ENCODE measurements around the gene TRPV3. TPM values are rescaled to one million over a fixed set of nuclear protein-coding genes. Genes with fewer than 3 reads are reported as not detected.

The TRPV3 gene
- total RNA-seq, 1 experiment from 2014 or later: 0.31 TPM

- TF ChIP-seq REST (IDR thresholded peaks at IDR 0.05; ENCODE audit: insufficient read depth in 1 of 2, low read depth in 2 of 2, low read length in 1 of 2) (no peak), SIN3A (IDR thresholded peaks at IDR 0.05; ENCODE audit: borderline replicate concordance, insufficient read depth, low read depth, low read length) (no peak), POLR2AphosphoS5 (IDR thresholded peaks at IDR 0.05; ENCODE audit: low read depth, low read length) (no peak), TCF7L2 (IDR thresholded peaks at IDR 0.05; ENCODE audit: low read depth, low read length) (no peak), CTCF (IDR thresholded peaks at IDR 0.05) (no peak)
- Histone ChIP-seq H3K4me3 (ENCODE audit: low read depth in 2 of 2, low read length in 2 of 2) (no peak overlapping the region), H3K4me1 (ENCODE audit: control insufficient read depth, insufficient read depth, low read length) (no peaks in the 10 kb centered on the region), H3K9me3 (ENCODE audit: control insufficient read depth, insufficient read depth, low read depth, low read length) (no peaks in the 10 kb centered on the region), H3K27ac (ENCODE audit: low read length) (no peak overlapping the region), H3K27me3 (ENCODE audit: control insufficient read depth, insufficient read depth, low read length) (no peaks in the 10 kb centered on the region), H3K36me3 (ENCODE audit: control insufficient read depth, insufficient read depth, low read length) (no peaks in the 10 kb centered on the region)
- ChIA-PET CTCF (no interaction called here), POLR2A (no interaction called here)
- ATAC-seq (no peak), DNase-seq (ENCODE audit: low read depth, low spot score) (no peak)
- no TSS peak for BruUV-seq (replicated peaks)
- in situ Hi-C loops (cut with HindIII; ENCODE audit: low pct_unique_long_range_greater_than_20kb, low sequenced_read_pairs): no loop called here
- intact Hi-C loops (cut with micrococcal nuclease; ENCODE audit: unreplicated experiment): no loop called here
These were observed 3.9 kb downstream of the TRPV3 start for GRCh38 chr17:3553419-3554401.

- no peak for TF ChIP-seq POLR2AphosphoS5 (IDR thresholded peaks at IDR 0.05; ENCODE audit: low read depth, low read length)
- no peak for TF ChIP-seq TCF7L2 (IDR thresholded peaks at IDR 0.05; ENCODE audit: low read depth, low read length)
- TF ChIP-seq SIN3A (IDR thresholded peaks at IDR 0.05; ENCODE audit: borderline replicate concordance, insufficient read depth, low read depth, low read length): no peak
- no peak for TF ChIP-seq CTCF (IDR thresholded peaks at IDR 0.05)
- TF ChIP-seq REST (IDR thresholded peaks at IDR 0.05; ENCODE audit: insufficient read depth in 1 of 2, low read depth in 2 of 2, low read length in 1 of 2): no peak
- H3K4me3 ChIP-seq (ENCODE audit: low read depth in 2 of 2, low read length in 2 of 2): no peak overlapping the region
- intact Hi-C loops (cut with micrococcal nuclease; ENCODE audit: unreplicated experiment) (no loop called here), in situ Hi-C loops (cut with HindIII; ENCODE audit: low pct_unique_long_range_greater_than_20kb, low sequenced_read_pairs) (no loop called here)
- no peaks in the 10 kb centered on the region for H3K27me3 ChIP-seq (ENCODE audit: control insufficient read depth, insufficient read depth, low read length)
- H3K9me3 ChIP-seq (ENCODE audit: control insufficient read depth, insufficient read depth, low read depth, low read length): no peaks in the 10 kb centered on the region
- no peaks in the 10 kb centered on the region for H3K36me3 ChIP-seq (ENCODE audit: control insufficient read depth, insufficient read depth, low read length)
- ChIA-PET CTCF (no interaction called here), POLR2A (no interaction called here)
- DNase-seq (ENCODE audit: low read depth, low spot score): no peak
- ATAC-seq: no peak
- H3K4me1 ChIP-seq (ENCODE audit: control insufficient read depth, insufficient read depth, low read length): no peaks in the 10 kb centered on the region
- BruUV-seq (replicated peaks): no TSS peak
- H3K27ac ChIP-seq (ENCODE audit: low read length): no peak overlapping the region
These were observed 4.7 kb downstream of the TRPV3 start for GRCh38 chr17:3552916-3553315.

All from Panc1 (cell line).